Measurements from ENCODE around the gene PTPN1.

- TF ChIP-seq CTCF (conservative IDR thresholded peaks at IDR 0.05 in 1 of 2, IDR thresholded peaks at IDR 0.05 in 1 of 2; ENCODE audit: low read depth in 1 of 2, low read length in 2 of 2), result no peak
- TF ChIP-seq EZH2 (IDR thresholded peaks at IDR 0.05; ENCODE audit: low read length, missing control alignments), result no peak
These were observed 82.3 kb downstream of the PTPN1 start for GRCh38 chr20:50592282-50593004.
